HG02610 (cell line): Measurements from ENCODE around the gene DLX1.
A peak's percentile ranks its signal among the peaks of the same experiment; 100 is the strongest.

Experiments
- ATAC-seq: cut with Tn5 transposase; IDR thresholded peaks from one replicate; pipeline ENCODE4 v1.9.1; 2021; ENCODE audit warnings: mild to moderate bottlenecking, moderate library complexity; ENCODE audit not compliant: unreplicated experiment

DLX1 gene

DNA sequence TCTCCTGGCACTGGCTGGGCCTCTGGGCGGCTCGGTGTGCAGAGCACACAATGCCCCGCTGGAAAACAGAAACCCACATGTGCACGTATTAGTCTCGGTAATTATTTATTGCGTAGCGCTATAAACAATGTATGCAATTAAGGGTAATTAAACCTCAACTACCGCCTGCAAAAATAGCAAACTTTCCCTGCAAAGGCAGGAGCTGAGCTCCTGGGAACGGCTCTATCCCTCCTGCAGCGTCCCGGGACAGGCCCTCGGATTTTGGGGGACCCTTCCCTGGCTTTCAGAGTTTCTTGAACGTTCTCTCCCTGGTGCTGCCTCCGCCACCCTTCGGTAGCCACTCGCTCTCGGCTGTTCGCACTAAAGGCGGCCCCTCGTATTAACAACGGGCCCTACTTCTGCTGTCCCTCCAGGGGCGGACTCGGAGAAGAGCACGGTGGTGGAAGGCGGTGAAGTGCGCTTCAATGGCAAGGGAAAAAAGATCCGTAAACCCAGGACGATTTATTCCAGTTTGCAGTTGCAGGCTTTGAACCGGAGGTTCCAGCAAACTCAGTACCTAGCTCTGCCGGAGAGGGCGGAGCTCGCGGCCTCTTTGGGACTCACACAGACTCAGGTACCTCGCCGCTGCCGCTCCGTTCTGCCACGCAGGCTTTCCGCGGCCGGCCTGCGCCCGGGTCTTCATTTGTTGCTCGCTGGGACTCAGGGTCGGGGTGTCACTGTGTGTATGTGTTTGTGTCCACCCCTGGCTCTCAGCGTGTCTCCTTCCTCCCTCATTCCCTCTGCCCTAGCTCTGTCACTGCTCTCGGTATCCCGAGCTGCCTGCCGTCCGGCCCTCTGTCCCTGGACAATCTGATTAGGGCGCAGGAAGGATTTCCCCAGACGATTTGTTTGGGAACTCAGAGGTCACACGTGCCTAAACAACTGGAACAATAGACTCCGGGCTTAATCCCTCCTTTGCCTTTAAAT lies 1.2 kb downstream of the DLX1 start:
- peak; percentile 36 for ATAC-seq

DNA sequence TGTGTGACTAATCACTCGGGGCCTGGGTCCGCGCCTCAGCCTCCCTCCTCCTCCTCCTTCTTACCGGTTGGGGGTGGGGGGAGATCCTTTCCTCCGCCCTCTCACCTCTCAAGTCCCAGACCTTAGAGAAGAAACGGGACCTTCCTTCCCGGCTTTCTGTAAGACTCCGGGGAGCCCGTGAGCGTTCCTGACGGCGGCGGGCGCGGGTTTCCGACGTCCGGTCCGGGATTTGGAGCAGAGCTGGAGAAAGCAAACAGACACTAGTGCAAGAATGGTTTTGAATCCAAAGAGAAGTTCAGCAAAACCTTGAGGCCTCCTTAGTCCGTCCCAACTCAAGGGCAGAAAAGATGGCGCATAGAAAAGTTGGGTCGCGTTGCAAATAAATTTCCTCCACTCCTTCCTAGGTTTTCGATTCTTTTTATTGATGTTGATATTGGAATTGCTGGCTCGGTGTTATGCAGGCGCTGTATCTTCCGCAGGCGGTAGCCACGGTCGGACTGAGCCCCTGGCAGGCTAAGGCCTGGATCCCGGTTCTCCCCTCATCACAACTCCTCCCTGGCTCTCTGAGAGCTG lies 2.0 kb downstream of the DLX1 start:
- ATAC-seq: no peak

DNA sequence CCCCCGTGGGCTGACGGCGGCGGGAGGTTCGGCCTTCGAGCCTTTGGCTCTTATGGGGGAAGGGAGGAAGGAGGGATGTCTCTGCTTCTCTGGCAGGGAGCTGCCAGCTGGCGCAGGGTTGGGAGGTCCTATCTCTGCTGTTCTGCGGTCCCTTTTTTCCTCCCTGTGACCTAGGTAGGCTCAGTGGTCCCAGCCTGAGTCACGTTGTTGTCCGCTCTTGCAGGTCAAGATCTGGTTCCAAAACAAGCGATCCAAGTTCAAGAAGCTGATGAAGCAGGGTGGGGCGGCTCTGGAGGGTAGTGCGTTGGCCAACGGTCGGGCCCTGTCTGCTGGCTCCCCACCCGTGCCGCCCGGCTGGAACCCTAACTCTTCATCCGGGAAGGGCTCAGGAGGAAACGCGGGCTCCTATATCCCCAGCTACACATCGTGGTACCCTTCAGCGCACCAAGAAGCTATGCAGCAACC lies 2.5 kb downstream of the DLX1 start:
- ATAC-seq: no peak

DNA sequence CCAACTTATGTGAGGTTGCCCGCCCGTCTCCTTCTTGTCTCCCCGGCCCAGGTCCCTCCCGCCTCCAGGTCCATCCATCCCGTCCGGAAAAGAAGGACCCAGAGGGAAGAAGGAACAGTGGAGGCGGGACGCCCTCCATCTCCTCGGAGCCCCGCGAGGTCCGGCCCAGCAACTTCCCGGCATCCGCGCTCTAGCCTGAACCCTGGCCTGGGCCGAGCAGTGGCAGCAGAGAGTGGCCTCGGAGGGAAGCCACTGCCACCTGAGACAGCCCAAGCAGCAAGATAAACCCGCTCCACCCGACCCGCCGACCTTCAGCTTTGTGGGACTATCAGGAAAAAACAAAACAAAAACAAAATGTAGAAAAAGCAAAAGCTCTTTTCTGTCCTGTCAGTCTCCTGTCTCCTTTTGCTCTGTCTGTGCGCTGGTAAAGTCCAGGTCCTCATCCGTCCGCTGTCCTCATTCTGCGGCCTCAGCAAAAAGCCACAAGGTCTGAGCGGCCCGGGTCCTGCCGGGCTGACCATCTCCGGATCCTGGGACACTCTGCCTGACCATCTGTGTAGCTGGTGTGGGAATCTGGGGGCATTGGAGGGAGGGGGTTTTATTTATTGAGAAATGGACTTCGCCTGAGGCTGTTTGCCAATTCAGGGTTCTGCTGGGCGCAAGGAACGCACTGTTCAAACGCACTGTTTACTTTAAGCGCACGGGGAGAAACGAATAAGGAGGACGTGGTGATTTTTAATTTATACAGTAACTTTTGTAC lies 3.1 kb downstream of the DLX1 start:
- no peak for ATAC-seq

DNA sequence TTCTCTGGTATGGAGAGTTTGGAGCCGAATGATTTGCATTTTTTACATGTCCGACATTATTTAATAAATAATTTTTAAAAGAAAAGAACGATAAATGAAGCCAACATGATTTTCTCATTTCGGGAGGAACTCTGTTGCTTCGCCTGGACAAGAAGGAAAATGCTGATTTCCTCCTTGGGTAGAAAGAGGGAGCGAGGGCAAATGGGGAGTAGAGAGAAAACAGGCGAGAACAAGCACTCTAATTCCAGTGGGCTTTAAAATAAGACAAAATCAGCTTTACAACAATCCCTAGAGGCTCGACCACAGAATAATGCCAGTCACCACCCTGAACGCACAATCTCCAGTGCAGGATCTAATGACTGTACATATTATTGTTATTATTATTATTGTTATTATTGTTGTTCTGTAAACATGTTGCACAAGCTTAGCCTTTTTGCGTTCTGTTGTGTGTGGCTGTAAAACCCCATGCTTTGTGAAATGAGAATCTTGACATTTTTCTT lies 3.7 kb downstream of the DLX1 start:
- no peak for ATAC-seq

DNA sequence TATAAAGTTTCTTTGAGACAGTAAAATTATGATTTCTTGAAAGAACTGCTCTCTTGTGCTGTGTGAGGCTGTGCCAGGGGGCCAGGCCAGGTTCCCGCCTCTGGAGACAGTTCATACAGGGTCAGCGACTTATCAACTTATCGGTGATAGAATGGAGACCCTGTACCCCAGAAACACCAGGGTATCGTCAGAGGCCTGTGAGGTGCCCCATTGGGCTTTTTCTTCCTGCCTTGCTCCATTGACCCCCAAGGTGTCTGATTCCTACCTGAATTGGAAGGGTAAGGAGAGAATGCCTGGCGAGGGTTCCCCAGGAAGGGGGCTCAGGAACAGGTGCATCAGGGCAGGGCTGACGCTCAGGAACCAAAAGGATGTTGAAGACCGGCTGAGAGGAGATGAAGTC lies 4.3 kb downstream of the DLX1 start:
- no peak for ATAC-seq

GRCh38 chr2:172090044-172090961 lies 5.0 kb downstream of the DLX1 start:
- ATAC-seq: no peak

GRCh38 chr2:172091000-172091641 lies 5.8 kb downstream of the DLX1 start:
- ATAC-seq: no peak

DNA sequence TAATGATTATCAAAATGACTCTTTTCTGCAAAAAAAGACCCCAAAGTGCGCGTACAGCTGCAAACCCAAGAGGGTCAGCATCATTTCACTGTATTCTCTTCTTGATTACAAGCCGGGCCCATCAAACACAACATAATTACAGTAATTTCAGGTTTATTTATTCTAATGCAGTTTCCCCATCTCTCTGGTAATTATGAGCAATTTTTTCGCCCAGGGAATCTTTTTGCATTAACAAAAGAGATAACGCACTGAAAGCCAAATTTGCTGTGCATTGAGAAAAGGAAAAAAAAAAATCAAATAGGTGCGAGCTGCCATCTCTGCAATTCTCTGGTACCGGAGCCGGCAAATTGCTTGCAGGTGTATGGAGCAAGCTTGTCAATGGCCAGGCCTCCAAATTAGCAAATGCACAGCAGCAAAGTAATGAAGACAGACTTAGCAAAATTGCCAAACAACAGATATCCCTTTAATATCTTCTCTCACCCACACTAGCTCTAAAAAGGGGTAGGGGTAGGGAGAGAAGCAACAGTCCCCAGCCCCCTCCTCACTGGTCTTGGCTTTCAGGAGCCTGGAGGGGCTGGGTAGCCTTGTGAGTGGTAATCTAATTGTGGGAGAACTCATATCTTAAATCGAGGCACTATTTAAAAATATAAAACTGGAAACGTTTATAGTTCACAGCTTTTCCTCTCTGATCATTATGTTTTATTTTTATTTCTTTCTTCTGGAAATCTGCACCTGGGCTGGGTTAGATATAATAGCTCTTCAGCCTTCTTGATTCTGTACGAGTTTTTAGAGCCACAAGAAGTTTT lies 6.7 kb downstream of the DLX1 start:
- ATAC-seq: no peak

- no peak for ATAC-seq
These were observed 7.6 kb downstream of the DLX1 start for GRCh38 chr2:172092716-172093415.

GRCh38 chr2:172093416-172094293 lies 8.3 kb downstream of the DLX1 start:
- ATAC-seq: no peak

GRCh38 chr2:172094294-172095145 lies 9.2 kb downstream of the DLX1 start:
- no peak for ATAC-seq

GRCh38 chr2:172095146-172095904 lies 10.0 kb downstream of the DLX1 start:
- ATAC-seq: no peak

GRCh38 chr2:172095905-172096625 lies 10.8 kb downstream of the DLX1 start:
- ATAC-seq: no peak
